ENCODE measurements around the gene POLDIP3.
"Not testable (repeated sequence)": the region's sequence is repeated elsewhere in the genome, so short reads cannot be mapped to it uniquely, and the experiment has no call there.

The POLDIP3 gene

DNA sequence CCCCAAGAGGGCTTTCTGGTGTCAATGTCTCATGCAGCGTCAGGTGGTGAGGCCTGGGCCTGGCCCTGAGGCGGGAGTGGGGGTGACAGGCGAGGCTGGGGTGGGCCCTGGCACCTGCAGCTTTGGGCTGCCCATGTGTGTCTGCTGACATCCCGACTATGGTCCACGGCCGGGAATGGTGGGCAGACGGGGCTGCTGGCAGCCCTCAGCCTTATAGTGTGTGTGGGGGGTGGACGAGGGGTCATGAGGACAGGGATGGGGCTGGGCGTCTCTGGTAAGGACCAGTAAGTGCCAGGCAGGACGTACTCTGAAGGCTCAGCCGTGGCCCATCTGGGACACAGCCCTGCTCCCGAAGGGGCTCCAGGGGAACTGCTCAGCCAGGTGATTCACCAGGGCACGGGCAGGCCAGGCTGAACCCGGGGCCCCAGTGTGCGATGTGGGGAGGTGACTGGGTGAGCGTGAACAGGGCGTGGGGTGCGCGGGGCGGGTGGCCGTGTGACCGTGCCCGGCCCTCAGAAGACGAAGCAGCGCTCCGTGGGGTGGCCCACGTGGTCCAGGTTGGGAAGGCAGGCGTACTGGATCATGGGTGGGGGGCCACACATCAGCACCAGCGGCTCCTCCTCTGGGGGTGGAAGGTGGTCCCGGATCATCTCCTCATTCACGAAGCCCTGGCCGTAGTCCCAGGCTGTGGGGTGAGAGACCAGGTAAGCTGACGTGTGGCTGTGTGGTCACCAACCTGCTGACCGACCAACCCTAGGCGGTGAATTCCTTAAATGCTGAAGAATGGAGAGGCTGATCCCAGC is 4.8 kb upstream of the POLDIP3 start:
- DNase-seq (ENCODE audit: low read depth in 2 of 2): no peak

DNA sequence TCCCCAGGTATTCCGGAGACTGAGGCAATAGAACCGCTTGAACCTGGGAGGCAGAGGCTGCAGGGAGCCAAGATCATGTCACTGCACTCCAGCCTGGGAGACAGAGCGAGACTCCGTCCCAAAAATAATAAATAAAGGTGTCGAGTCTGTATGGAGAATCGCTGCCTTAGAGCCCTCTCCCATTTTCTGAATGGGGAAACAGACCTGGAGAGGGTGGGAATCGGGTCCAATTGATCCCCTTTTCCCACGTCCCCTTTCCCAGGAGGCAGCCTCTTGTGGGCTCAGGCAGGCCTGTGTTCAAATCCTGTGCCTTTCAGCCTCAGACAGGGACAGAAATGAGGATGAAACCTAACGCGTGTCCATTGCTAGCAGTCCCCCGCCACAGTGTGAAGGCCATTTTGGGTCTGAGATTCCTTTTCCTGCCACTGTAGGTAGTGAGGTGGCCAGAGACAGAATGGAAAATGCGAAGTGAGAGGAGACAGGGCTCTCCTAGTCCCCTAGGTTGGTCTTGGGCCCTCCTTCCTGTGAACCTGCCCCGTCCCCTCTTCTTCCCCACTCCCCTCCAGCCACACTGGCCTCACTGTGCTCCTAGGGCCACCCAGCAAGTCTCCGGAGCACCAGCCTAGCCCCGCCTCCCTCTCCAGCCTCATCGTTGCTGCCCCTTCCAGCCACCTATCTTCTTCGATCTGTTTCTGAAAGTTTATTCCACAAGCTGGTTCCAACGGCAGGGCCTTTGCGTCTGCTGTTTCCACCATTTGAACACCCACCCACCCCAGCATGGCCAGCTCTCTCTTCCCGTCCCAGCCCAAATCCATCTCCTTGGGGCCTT is 2.7 kb upstream of the POLDIP3 start:
- DNase-seq (ENCODE audit: low read depth in 2 of 2): no peak

DNA sequence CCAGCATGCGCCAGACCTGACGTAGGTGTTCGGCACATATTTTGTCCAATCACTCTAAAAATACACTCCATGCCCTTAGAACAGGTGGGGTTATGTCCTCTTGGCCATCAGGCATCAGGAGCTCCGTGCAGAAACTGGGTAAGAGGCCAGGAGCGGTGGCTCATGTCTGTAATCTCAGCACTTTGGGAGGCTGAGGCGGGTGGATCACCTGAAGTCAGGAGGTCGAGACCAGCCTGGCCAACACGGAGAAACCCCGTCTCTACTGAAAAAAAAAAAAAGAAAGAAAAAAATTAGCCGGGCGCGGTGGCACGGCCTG is 1.1 kb upstream of the POLDIP3 start:
- DNase-seq (ENCODE audit: low read depth in 2 of 2): not testable (repeated sequence)

DNA sequence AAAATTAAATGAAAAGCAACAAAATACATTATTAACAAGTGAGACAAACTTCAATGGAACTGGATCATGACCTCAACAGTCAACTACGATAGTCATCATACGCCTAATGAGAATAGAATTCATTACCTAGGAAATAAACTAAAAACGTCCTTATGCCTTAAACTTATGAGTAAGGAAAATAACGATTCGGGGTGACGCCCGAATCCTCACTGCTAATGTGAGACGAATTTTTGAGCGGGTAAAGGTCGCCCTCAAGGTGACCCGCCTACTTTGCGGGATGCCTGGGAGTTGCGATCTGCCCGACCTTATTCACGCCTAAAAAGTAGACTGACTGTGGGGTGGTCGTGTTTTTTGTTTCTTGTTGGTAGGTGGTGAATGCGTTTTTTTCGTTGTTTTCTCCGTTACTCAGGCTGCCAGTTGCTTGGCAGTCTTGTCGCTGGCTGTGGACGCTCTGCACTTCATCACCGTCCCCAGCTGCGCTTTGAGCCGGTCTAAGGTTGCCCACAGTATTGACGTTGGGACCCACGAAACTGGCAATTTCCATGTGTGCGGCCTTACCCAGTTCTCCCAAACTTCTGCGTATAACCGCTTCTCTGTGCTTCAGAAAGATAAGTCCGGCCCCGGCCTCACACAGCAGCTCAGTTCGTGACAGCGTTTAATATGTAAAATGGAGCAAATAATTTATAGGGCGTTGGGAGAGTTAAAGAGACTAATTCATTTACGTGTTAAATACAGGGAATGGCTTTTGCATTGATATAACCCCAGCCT is 593 bp upstream of the POLDIP3 start:
- peak; percentile 89 to 91 for DNase-seq (ENCODE audit: low read depth in 2 of 2)

DNA sequence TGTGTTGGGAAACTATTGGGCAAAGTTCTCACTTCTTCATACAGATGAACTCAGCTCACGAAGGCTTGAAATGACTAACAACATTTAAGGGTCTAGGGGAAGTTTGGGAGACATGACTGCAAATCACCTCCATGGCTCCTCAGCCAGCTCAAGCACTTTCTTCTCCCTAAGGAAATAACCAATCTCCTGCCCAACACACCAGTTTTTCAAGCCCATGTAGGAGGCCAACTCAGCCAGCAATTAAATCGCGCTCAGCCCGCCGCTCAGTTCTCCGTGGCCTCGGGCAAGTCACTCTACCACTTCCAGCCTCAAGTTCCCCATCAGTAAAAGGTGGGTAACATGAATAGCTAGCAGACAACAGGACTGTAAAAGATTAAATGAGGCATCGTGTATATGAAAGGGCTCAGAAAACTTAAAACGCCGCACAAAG is 796 bp downstream of the POLDIP3 start:
- no peak for DNase-seq (ENCODE audit: low read depth in 2 of 2)

DNA sequence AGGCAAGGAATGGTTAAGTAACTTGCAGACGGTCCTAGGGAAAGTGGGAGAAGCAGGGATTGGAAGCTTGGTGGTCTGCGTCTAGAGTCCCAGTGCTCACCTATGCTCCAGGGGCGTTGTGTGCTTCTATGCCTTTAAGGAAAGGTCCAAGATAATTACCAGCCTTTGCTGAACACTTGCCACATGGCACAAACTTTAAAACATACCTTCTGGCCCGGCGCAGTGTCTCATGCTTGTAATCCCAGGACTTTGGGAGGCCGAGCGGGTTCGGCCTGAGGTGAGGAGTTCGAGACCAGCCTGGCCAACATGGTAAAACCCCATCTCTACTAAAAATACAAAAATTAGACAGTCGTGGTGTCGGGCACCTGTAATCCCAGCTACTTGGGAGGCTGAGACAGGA is 2.3 kb downstream of the POLDIP3 start:
- no peak for DNase-seq (ENCODE audit: low read depth in 2 of 2)

DNA sequence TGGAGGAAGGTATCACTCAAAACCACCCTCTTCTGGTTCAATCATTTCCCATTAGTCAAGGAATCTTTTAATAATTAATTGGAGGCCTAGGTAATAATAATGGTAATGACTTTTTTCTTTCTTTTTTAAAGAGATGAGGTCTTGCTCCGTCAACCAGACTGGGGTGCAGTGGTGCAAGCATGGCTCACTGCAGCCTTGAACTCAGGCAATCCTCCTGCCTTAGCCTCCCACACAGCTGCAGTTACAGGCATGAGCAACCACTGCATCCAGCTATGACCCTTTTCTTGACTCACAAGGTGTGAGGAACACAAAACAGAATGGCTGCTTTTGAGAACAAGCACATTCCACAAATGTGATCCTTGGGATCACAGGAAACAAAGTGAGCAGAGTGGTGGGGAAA is 3.6 kb downstream of the POLDIP3 start:
- DNase-seq (ENCODE audit: low read depth in 2 of 2): no peak

DNA sequence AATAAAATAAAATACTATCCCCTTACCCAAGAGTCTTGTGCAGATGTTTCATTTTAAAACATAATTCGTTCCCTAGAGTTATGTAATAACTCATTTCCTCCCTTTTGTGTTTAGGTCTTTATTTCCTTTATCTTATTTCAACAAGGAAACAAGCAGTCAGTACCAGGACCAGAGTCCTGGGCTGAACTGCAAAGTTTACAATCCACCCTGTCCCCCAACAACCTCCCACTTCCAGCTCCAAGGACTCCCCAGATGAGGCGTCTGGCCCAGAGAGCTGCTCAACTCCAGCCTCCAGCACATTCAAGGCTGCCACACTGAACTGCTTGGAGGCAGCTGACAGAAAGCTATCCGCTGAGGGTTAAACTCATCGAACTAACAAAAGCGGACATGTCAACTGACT is 4.5 kb downstream of the POLDIP3 start:
- DNase-seq (ENCODE audit: low read depth in 2 of 2): no peak

DNA sequence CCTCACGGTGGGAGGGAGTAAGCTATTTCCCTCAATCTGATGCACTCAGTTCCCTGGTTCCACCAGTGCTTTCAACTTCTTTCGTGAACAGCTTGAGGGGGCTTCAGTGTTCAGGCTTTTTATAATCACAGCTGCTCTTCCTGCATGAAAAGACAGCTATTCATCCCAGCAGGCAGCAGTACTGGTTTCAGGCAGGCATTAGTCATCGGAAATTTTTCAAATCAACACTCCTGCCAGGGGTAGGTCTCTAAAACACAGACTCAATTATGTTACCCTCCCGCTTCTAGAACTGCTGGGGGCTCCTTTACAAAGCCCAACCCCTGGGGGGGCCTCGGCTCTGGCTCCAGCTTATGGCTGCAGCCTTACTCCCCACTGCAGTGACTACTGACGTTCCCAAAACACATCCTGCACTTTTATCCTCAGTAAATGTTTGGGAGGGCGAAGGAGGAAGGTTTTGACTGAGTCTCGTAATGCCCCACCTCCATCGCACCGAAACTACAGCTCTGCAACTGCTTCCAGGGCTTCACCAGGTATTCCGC is 5.8 kb downstream of the POLDIP3 start:
- DNase-seq (ENCODE audit: low read depth in 2 of 2): no peak

DNA sequence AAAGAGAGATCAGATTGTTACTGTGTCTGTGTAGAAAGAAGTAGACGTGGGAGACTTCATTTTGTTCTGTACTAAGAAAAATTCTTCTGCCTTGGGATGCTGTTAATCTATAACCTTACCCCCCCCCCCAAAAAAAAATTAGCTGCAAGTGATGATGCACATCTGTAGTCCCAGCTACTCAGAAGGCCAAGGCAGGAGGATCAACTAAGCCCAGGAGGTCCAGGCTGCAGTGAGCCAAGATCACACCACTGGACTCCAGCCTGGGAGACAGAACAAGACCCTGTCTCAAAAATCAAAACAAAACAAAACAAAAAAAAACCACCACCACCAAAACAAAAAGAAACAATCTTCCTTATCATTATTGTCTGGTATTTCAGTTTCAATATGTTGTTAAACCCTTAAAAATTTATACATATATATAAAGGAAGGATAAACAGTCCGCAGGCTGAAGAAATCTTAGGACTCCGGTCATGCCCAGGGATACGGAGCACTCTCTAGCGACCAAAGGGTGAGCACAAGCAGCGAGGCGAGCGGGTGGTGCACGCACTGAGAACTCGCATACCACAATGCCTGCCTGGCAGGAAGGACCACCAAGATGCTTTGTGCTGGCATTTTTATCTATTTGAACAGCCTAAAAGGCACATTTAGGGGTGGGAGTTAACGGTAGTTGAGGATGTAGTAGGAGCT is 6.4 kb downstream of the POLDIP3 start:
- no peak for DNase-seq (ENCODE audit: low read depth in 2 of 2)

DNA sequence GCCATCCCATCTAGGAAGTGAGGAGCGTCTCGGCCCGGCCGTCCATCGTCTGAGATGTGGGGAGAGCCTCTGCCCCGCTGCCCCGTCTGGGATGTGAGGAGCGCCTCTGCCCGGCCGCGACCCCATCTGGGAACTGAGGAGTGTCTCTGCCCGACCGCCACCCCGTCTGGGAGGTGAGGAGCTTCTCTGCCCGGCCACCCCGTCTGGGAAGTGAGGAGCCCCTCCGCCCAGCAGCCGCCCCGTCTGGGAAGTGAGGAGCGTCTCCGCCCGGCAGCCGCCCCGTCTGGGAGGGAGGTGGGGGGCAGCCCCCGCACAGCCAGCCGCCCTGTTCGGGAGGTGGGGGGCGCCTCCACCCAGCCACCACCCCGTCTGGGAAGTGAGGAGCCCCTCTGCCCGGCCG is 7.0 kb downstream of the POLDIP3 start:
- DNase-seq (ENCODE audit: low read depth in 2 of 2): not testable (repeated sequence)

DNA sequence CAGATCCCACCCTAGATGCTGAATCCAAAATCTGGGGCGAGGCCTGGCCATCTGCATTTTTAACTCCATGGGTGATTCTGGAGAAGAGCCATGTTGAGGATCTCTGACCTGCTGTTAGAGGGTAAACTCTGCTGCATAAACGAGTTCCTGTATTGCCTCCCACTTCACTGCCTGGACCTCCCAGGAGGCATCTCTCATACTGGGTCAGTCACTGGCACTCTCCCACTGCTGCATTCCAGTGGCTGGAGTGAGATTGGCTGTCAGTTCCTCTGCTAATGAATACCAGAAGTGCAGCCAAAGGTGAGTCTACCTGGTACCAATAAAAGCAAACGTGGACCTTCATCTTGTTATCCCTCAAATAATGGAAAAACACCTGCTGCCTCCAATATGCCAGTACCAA is 10.3 kb downstream of the POLDIP3 start:
- DNase-seq (ENCODE audit: low read depth in 2 of 2): no peak

DNA sequence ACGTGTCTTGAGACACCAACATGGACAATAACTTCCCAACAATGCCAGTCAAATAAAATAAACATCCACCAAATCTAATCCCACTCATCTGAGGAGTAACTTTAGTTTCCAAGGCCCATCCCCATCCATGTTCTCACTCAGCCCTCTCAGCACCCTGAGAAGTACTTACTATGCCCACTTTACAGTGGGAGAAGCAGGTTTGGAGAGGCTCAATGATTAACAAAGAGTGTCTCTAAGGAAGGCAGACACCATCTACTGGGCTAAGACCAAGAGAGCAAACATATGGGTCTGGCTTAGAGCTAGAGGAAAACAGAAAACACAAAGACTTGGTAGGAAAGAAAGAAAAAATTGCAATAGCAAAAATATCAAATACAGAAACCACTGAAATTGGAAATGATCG is 11.3 kb downstream of the POLDIP3 start:
- DNase-seq (ENCODE audit: low read depth in 2 of 2): no peak

DNA sequence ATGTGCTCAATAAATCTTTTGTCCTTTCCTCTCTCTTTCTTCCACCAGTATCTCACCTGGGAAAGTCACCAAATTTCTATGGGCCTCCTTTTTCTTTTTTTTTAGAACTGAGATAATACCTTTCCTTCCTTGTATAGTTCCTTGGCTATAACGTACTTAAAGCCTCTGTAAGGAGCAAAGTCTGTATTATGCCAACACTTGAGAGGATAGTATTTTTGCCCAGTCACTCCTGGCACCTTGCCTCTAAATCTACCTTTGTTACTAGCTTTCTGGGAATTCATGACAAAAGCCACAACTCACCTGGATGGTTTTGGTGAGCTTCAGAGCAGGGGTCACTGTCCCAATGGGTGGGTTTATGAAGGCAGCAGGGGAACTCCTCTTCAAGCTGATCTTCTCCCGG is 12.2 kb downstream of the POLDIP3 start:
- no peak for DNase-seq (ENCODE audit: low read depth in 2 of 2)

DNA sequence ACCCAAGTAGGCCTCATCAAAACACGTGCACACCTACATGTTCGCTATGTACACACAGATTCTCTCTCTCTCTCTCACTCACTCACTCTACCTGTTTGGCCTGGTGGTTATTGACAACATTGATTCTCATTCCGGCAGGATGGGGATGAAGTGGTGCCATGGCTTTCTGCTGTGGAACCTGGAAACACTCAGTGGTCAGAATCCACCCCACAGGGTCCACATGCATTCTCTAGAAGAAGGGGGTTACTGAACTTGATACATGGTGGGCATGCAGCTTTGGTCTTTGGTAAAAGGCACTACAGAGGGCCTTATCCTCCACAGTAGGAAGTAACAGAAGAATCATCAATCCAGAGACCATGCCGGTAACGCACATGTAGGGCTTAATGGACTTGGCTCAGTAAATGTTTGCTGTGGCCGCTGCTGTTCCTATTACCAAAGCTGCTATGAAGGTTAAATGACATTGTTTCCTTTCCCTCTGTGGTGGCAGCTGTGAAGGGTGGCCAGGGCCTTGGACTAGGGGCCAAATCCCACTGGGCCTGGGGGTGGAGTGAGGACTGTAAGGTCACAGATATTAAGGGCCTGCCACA is 12.7 kb downstream of the POLDIP3 start:
- DNase-seq (ENCODE audit: low read depth in 2 of 2): no peak

DNA sequence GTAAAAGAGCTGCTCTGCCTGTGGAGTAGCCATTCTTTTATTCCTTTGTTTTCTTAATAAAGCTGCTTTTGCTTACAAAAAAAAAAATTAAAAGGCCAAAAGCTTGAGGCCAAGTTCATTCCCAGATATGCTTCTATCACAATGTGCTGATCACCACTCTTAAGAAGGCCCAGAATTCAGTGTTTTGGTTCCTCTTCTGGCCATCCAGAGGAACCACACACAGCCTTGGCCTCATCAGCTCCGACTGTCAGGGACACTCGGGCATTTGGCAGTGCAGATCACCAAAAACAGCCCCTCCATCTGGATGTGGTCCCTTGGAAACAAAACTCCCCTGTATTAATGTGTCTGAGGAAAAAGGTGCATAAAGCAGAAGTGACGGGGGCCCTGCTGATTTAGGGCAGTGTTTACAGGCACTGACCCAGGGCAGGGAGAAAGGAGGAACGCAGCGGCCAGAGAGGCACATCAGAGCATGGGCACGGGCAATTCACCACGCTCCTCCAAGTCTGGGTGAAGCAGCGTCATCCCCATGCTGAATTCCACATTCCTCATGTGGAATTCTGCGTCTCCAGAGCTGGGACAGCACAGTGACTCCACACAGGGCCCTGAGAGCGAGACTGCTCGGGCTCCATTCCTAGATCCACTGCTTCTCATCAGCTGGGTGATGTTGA is 17.7 kb downstream of the POLDIP3 start:
- DNase-seq (ENCODE audit: low read depth in 2 of 2): no peak

DNA sequence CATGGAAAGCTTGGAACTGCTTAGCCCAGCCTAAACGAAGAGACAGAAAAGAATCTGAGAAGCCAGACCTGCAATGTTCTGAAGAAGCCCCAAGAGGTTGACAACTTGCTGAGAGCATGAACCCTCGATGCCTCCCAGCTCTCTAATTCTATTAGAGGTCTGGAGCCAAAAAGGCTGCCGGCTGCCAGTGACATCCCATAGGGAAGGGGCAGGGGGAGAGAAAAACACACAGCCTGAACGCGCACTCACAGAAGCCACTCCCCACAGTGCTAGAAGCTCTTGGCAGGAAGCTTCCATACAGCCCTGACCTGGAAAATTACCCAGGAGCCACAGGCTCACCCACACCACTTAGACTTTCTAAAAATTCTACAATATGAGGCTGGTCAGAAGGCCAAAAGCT is 18.3 kb downstream of the POLDIP3 start:
- DNase-seq (ENCODE audit: low read depth in 2 of 2): no peak

DNA sequence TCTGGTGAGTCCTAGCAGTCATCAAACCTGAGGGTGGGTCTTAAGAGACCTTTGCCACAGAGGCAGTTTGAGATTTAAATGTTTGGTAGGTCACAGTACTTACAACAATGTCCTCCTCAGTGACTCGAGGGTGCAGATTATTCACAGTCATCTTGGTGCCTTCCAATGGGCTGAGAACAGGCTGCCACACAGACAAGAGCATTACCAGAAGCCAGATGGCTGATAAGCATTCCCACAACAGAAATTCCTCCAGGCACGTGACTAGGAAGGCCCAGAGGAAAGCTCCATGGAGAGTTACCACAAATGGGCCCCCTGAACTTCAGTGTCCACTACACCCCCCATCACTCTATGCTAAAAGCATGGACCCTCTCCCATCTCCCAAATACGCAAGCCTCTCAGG is 19.2 kb downstream of the POLDIP3 start:
- DNase-seq (ENCODE audit: low read depth in 2 of 2): no peak

DNA sequence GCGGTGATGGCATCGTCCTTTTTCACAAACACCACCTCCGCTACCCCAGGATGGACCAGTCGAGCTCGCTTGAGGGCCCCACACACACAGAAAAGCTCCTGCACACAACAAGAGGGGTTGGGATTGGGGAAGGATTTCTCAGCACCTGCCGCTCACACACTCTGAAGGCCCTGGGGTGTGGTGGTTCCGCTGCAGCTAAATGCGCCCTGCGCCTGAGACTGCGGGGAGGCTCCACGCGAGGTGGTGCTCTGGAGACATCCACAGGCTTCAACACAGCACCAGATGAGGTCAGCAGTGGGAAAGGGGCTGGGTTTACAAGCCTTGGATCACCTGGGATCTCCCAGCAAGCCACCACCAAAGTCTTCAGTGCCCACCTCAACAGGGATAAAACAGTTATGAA is 22.7 kb downstream of the POLDIP3 start:
- DNase-seq (ENCODE audit: low read depth in 2 of 2): no peak

DNA sequence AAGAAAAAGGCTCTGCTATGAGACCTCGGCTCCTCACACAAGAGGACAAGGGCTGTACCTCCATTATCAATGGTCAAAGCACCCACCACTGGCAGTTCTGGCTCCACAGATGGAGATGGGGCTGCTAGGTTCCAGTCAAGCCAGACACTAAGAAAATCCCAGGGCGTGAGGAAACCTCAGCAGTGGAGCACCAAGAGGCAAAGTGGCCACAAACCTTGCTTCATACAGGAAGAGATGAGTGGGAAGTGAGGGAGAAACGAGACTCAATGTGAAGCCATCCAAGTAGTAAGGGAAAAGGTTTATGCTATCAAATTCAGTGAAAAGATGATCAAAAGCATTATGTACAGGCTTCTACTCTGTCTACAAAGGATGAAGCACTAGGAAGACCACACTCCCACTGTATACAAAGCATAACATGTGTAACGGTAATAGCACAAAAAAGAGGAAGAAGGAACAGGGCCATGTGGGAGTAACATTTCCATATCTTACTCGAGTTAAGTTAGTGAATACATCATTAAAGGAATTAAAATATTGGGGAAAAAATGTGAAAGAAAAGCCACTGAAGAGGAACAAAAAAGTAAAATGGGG is 27.0 kb downstream of the POLDIP3 start:
- DNase-seq (ENCODE audit: low read depth in 2 of 2): no peak
